Chondrocyte (in vitro differentiated cells): ENCODE measurements around the gene SARNP. TPM values are rescaled to one million over a fixed set of nuclear protein-coding genes. Genes with fewer than 3 reads are reported as not detected.

Experiments
- DNase-seq: peaks from one replicate; pipeline ENCODE4 v3.0.0; 2021; ENCODE audit warnings: mixed read lengths, low spot score
- H3K27ac Mint-ChIP-seq: one replicate; pipeline ENCODE4 v1.8.0; 2021; ENCODE audit warnings: mild to moderate bottlenecking, moderate library complexity, mixed read lengths; ENCODE audit not compliant: unreplicated experiment
- H3K27me3 Mint-ChIP-seq: 2 replicates; pipeline ENCODE4 v1.8.0; 2021; ENCODE audit warnings: low read depth, mixed read lengths
- H3K36me3 Mint-ChIP-seq: 2 replicates; pipeline ENCODE4 v1.8.0; 2021; ENCODE audit warnings: low read depth, mixed read lengths
- H3K4me1 Mint-ChIP-seq: 2 replicates; pipeline ENCODE4 v1.8.0; 2021; ENCODE audit warnings: low read depth, mild to moderate bottlenecking, mixed read lengths
- H3K4me3 Mint-ChIP-seq: one replicate; pipeline ENCODE4 v1.8.0; 2021; ENCODE audit warnings: mild to moderate bottlenecking, moderate library complexity, mixed read lengths; ENCODE audit not compliant: unreplicated experiment
- H3K9me3 Mint-ChIP-seq: 2 replicates; pipeline ENCODE4 v1.8.0; 2021; ENCODE audit warnings: low read depth, mixed read lengths
- total RNA-seq: library from RNA; stranded (reverse); gene quantifications from 3 replicates; pipeline ENCODE4 v1.2.1, GENCODE V29; 2021
- TF ChIP-seq, protein P1 (sequence below): fragments of 200-600 bp; sonication (generic); IDR thresholded peaks from 2 replicates; pipeline ENCODE4 v1.5.0; 2021; ENCODE audit warnings: antibody characterized with exemption, mild to moderate bottlenecking, moderate library complexity

Gene SARNP
- total RNA-seq, 1 donor from 2014 or later = 54.0 TPM

DNA sequence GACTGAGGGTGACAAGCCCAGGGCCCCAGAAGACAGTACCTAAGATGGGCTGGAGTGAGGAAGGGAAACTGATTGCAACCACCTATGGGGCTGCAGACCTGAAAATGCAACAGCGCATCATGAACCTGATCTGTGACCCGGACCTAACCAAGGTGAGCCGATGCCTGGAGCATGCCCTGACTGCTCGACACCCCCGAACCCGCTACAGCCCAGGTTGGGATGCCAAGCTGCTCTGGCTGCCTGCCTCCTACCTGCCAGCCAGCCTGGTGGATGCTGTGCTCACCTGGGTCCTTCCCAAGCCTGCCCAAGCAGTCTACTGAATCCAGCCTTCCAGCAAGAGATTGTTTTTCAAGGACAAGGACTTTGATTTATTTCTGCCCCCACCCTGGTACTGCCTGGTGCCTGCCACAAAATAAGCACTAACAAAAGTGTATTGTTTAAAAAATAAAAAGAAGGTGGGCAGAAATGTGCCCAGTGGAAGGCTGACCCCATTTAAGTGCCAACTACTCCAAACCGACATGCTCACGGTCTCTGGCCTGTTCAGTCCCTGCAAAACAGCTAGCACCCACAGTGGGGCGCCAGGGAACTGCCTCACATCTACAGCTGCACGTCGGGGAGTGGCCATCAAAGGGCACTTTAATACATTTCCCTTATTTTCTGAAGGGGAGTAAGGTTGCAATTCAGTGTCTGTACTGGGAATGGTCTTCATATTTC is 93.1 kb downstream of the SARNP start:
- no peak overlapping the region for H3K4me3 Mint-ChIP-seq

GRCh38 chr12:55723516-55724225 is 93.9 kb downstream of the SARNP start:
- Mint-ChIP-seq H3K27ac (peak overlapping the region; percentile 41), H3K36me3 (peaks cover 27% of the 10 kb centered on the region), H3K4me3 (no peak overlapping the region), H3K4me1 (peaks cover 66% of the 10 kb centered on the region), H3K27me3 (no peaks in the 10 kb centered on the region), H3K9me3 (no peaks in the 10 kb centered on the region)
- TF ChIP-seq, protein P1, sequence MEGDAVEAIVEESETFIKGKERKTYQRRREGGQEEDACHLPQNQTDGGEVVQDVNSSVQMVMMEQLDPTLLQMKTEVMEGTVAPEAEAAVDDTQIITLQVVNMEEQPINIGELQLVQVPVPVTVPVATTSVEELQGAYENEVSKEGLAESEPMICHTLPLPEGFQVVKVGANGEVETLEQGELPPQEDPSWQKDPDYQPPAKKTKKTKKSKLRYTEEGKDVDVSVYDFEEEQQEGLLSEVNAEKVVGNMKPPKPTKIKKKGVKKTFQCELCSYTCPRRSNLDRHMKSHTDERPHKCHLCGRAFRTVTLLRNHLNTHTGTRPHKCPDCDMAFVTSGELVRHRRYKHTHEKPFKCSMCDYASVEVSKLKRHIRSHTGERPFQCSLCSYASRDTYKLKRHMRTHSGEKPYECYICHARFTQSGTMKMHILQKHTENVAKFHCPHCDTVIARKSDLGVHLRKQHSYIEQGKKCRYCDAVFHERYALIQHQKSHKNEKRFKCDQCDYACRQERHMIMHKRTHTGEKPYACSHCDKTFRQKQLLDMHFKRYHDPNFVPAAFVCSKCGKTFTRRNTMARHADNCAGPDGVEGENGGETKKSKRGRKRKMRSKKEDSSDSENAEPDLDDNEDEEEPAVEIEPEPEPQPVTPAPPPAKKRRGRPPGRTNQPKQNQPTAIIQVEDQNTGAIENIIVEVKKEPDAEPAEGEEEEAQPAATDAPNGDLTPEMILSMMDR = no peak
- DNase-seq = no peak

More for the DNA sequence above, 93.1 kb downstream of the SARNP start:
- peaks cover 27% of the 10 kb centered on the region for H3K36me3 Mint-ChIP-seq
- no peaks in the 10 kb centered on the region for H3K9me3 Mint-ChIP-seq
- H3K4me1 Mint-ChIP-seq = peaks cover 61% of the 10 kb centered on the region
- peak overlapping the region; percentile 24 for H3K27ac Mint-ChIP-seq
- TF ChIP-seq, protein P1 = peak; percentile 72
- DNase-seq = no peak
- no peaks in the 10 kb centered on the region for H3K27me3 Mint-ChIP-seq

- Mint-ChIP-seq H3K4me1 (peaks cover 73% of the 10 kb centered on the region), H3K4me3 (no peak overlapping the region), H3K36me3 (peaks cover 27% of the 10 kb centered on the region), H3K27ac (no peak overlapping the region), H3K27me3 (no peaks in the 10 kb centered on the region), H3K9me3 (no peaks in the 10 kb centered on the region)
- no peak for DNase-seq
- TF ChIP-seq, protein P1 = no peak
Measured at GRCh38 chr12:55722948-55723347, 94.6 kb downstream of the SARNP start.

GRCh38 chr12:55721601-55722213 is 95.8 kb downstream of the SARNP start:
- Mint-ChIP-seq H3K36me3 (peaks cover 24% of the 10 kb centered on the region), H3K9me3 (no peaks in the 10 kb centered on the region), H3K4me3 (no peak overlapping the region), H3K27ac (peak overlapping the region; percentile 85), H3K27me3 (no peaks in the 10 kb centered on the region), H3K4me1 (peaks cover 75% of the 10 kb centered on the region)
- no peak for DNase-seq
- TF ChIP-seq, protein P1 = no peak

DNA sequence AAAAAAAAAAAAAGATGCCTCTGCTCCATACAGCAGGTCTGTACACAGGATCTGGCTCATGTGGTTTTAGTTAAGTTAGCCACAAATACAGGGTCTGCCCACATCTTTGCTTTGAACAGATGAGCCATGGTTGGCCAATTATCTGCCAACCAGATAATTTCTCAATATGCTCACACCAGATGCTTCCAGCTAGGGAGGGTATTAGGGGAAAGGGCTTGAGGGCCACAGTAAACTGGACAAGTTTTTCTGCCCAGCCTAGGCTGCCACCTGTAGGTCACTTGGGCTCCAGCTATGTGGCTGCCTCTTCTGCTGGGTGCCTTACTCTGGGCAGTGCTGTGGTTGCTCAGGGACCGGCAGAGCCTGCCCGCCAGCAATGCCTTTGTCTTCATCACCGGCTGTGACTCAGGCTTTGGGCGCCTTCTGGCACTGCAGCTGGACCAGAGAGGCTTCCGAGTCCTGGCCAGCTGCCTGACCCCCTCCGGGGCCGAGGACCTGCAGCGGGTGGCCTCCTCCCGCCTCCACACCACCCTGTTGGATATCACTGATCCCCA is 96.6 kb downstream of the SARNP start:
- Mint-ChIP-seq H3K27me3 (no peaks in the 10 kb centered on the region), H3K36me3 (peaks cover 19% of the 10 kb centered on the region), H3K27ac (peak overlapping the region; percentile 85), H3K4me3 (no peak overlapping the region), H3K4me1 (peaks cover 71% of the 10 kb centered on the region), H3K9me3 (no peaks in the 10 kb centered on the region)
- TF ChIP-seq, protein P1 = peak; percentile 81
- no peak for DNase-seq
